Endothelial cell of umbilical vein (primary cell): ENCODE data around the gene DOCK4.
"Not testable (repeated sequence)": the region's sequence is repeated elsewhere in the genome, so short reads cannot be mapped to it uniquely, and the experiment has no call there.

Experiments
- EZH2 ChIP-seq: IDR thresholded peaks from 2 replicates; pipeline ENCODE4 v1.6.1; 2012; ENCODE audit warnings: borderline replicate concordance, low read depth, mild to moderate bottlenecking, moderate library complexity, low read length, inconsistent platforms; ENCODE audit not compliant: severe bottlenecking
- GATA2 ChIP-seq: IDR thresholded peaks from 2 replicates; pipeline ENCODE4 v1.7.0; 2011; ENCODE audit warnings: low read depth, mild to moderate bottlenecking, moderate library complexity, mixed read lengths, low read length; ENCODE audit not compliant: insufficient read length, insufficient read depth
- POLR2A ChIP-seq: IDR thresholded peaks from 2 replicates; pipeline ENCODE4 v1.6.1; 2012; ENCODE audit warnings: low read depth, mild to moderate bottlenecking, control low read depth, low read length
- POLR2AphosphoS5 ChIP-seq: IDR thresholded peaks from 2 replicates; pipeline ENCODE4 v1.6.1; 2012; ENCODE audit warnings: low read depth, mild to moderate bottlenecking, control low read depth, low read length, moderate library complexity; ENCODE audit not compliant: insufficient read depth
- TF ChIP-seq, protein P1 (sequence below), 2 donors: IDR thresholded peaks; 1 replicate in 1 of 2; 2 replicates in 1 of 2; pipeline ENCODE4 v1.5.1; 2011; ENCODE audit warnings: low read length in 2 of 2, mild to moderate bottlenecking in 2 of 2, moderate library complexity in 2 of 2, control low read depth in 1 of 2, inconsistent platforms in 1 of 2, low read depth in 1 of 2; ENCODE audit not compliant: insufficient read depth in 1 of 2; ENCODE audit errors: extremely low read depth in 1 of 2

GRCh38 chr7:111908673-111909072 lies 297.5 kb downstream of the DOCK4 start:
- TF ChIP-seq, protein P1, sequence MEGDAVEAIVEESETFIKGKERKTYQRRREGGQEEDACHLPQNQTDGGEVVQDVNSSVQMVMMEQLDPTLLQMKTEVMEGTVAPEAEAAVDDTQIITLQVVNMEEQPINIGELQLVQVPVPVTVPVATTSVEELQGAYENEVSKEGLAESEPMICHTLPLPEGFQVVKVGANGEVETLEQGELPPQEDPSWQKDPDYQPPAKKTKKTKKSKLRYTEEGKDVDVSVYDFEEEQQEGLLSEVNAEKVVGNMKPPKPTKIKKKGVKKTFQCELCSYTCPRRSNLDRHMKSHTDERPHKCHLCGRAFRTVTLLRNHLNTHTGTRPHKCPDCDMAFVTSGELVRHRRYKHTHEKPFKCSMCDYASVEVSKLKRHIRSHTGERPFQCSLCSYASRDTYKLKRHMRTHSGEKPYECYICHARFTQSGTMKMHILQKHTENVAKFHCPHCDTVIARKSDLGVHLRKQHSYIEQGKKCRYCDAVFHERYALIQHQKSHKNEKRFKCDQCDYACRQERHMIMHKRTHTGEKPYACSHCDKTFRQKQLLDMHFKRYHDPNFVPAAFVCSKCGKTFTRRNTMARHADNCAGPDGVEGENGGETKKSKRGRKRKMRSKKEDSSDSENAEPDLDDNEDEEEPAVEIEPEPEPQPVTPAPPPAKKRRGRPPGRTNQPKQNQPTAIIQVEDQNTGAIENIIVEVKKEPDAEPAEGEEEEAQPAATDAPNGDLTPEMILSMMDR (IDR thresholded peaks at IDR 0.05; ENCODE audit: extremely low read depth in 1 of 2, insufficient read depth in 1 of 2, low read depth in 1 of 2, low read length in 2 of 2): not testable (repeated sequence)
- TF ChIP-seq EZH2, GATA2, POLR2AphosphoS5, POLR2A: not testable (repeated sequence)
